Measurements from ENCODE around the gene CENPA.

- TF ChIP-seq CTCF (IDR thresholded peaks at IDR 0.05) (no peak), EZH2phosphoT487 (IDR thresholded peaks at IDR 0.05) (no peak), EZH2 (IDR thresholded peaks at IDR 0.05) (no peak)
These were observed 29.5 kb upstream of the CENPA start for GRCh38 chr2:26756337-26756736.

Data from neural progenitor cell (in vitro differentiated cells).